Activated gamma-delta T cell treated with Interleukin-2 at 50 U/mL for 16 hours (primary cell): ENCODE data around the gene OXLD1.
"Not testable (repeated sequence)": the region's sequence is repeated elsewhere in the genome, so short reads cannot be mapped to it uniquely, and the experiment has no call there.

ENCODE experiments used
- DNase-seq: peaks from one replicate; pipeline ENCODE4 v3.0.0-alpha.2; 2020

The OXLD1 gene

DNA sequence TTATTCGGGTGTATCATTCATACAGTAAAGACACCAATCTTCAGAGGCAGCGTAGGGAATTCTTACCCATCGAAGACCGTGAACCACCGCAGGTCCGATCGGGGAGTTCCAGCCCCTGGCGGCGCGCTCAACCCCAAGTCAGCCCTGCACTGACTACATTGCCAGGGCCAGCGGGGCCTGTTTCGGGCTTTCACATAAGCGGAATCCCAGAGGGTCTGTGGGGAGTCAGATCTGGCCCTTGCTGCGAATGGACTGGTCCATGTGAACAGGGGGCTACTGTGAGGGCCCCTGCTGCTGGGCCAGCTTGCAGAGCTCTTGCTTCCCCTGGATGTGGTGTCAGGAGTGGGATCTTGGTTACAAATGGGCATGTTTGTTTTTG lies 17.7 kb downstream of the OXLD1 start:
- no peak for DNase-seq

DNA sequence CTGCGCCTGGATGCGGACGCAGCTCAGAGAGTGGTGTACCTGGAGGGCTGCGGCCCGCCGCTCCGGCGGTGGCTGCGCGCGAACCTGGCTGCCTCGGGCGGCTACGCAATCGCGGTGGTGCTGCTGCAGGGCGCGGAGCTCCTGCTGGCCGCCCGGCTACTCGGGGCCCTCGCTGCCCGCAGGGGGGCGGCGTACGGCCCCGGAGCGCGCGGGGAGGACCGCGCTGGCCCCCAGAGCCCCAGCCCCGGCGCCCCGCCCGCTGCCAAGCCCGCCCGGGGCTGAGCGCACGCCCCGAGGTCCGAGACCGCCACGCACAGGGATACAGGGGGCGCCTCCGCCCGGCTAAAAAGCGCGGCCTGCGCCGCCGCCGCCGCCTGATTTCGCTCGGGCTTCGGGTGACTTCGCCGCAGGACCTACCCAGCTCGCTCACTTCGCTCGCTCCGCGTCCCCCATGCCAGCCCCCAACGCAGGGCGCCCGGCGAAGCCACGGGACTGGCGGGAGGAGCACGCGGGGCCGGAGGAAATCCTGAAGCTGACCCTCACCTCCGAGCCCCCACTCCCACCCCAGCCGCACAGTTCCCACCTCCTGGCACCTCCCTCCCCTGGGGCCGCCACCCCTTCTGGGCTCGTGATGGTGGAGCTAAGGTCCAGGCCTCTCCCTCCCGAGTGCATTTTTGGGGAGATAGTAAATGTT lies 18.2 kb downstream of the OXLD1 start:
- no peak for DNase-seq

DNA sequence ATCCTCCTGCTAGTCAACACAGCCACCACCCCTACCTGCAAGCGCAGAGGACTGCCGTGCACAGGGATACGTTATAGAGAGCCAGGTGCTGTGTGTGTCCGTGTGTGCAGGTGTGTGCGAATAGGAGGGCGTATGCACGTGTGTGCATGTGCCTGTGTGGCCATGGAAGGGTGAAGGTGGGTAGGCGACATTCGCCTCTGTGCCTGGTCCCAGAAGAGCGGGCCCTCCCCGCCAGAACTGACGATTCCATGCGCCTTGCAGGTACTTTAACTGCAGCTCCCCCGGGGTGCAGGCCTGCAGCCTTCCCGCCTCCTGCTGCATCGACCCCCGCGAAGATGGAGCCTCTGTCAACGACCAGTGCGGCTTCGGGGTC lies 18.8 kb downstream of the OXLD1 start:
- no peak for DNase-seq

DNA sequence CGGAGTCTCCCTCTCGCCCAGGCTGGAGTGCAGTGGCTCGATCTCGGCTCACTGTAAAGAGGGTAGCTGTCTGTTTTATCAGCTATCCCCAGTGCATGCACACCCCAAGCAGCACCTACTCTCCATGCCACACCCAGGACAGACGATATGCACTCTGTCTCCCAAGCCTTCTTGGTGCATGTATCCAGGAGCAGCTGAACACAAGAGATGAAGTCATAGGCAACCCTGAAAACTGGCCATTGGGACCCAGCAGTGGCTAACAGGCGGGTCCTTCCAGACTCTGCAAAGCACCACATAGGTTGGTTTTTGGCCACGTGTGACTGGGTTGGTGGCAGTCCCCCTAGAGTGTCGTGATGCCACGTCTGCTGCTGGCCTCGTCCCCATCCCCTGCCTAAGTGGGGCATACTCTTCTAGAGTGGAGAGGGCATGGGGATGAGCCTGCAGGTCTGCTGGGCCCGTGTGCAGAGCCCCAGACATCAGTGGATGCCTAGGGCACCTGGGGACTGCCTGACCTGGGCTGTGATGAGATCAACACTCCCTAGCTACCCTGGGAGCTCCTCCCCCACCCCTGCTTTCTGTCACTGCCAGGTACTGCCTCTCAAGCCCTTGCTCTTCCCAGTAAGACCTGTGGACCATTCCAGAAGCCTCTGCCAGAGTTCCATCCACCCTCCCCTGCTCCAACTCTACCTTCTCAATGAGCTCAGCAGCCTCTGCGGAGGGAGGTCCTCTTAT lies 19.4 kb downstream of the OXLD1 start:
- DNase-seq = no peak

DNA sequence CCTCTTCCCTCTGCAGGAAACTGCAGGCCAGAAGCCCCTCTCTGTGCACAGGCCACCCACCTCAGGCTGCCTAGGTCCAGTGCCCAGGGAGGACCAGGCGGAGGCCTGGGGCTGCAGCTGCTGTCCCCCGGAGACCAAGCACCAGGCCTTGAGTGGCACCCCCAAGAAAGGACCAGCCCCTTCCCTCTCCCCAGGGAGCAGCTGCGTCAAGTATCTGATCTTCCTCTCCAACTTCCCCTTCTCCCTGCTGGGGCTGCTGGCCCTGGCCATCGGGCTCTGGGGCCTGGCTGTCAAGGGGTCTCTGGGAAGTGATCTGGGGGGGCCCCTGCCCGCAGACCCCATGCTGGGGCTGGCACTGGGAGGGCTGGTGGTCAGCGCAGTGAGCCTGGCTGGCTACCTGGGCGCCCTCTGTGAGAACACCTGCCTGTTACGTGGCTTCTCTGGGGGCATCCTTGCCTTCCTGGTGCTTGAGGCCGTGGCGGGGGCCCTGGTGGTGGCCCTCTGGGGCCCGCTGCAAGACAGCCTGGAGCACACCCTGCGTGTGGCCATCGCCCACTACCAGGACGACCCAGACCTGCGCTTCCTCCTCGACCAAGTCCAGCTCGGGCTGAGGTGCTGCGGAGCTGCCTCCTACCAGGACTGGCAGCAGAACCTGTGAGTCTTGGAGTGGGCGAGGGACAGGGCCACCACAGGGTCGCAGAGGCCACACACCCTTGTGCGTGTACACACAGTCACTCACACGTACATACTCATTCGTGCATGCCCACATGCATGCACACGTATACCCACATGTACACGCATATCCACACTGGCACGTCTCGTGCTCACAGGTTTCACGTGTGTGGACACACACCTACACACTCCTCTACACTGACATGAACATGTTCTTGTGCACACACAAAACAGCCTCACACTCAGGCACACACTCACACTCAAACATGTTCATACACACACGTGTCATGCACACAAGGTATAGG lies 21.1 kb downstream of the OXLD1 start:
- no peak for DNase-seq

DNA sequence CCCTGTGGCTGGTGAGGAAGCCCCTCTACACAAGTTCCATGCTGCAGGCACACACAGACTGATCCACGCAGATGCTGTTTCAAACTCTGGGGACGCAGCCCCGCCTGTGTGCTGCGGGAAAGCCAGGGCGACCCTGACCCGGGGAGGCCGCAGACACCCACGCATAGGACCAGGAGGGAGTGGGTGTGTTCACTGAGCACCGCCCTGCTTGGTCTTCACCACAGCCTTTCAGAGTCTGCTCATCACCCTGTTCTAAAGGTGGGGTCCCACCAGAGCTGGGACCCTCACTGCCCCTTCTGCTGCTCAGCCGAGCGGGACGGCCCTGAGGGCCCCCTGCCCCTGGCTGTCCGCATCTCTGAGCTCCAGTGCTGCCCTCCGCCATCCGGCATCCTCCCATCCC lies 21.9 kb downstream of the OXLD1 start:
- no peak for DNase-seq

DNA sequence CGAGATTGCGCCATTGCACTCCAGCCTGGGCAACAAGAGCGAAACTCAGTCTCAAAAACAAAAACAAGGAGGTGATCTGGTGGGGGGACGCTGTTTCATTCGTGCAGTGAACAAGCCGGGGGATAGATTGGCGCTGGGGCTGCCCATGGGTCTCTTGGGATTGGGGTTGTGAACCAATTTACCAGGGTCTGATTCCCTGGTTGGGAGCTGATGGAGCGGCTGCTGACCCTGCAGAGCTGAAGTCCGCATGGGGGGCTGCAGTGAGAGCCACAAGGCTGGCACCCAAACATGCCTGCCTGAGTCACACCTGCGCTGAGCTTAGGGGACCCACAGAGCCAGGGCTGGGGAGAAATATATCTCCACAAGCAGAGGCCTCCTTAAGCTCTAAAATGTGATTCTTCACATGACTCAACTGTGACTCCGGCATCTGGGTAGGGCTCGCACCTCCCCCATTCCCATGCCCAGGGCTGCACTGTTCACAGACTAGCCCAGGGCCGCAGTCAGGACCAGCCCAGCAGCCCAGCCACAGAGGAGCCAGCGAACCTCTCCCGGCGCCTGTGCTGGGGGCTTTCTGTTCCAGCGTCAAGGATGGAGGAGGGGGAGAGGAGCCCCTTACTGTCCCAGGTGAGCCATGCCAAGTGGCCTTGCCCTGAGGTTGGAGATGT lies 24.4 kb downstream of the OXLD1 start:
- DNase-seq = no peak

DNA sequence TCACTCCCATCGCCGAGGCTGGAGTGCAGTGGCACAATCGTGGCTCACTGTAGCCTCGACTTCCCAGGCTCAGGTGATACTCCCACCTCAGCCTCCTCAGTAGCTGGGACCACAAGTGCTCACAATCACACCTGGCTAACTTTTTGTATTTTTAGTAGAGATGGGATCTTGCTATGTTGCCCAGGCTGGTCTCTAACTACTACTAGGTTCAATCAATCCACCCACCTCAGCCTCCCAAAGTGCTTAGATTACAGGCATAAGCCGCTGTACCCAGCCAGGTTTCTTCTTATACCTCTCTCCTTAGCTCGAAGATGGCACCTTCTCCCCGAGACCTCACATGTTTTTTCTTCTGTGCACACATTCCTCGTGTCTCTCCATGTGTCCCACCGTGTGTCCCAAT lies 26.4 kb downstream of the OXLD1 start:
- no peak for DNase-seq

DNA sequence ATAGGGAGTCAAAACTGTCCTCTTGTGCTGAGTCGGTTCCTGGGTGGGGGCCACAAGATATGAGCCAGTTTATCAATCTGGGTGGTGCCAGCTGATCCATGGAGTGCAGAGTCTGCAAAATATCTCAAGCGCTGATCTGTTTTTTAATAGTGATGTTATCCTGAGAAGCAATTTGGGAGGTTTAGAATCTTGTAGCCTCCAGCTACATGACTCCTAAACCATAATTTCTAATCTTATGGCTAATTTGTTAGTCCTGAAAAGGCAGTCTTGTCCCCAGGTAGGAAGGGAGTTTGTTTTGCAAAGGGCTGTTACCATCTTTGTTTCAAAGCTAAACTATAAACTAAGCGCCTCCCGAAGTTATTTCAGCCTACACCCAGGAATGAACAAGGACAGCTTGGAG lies 27.7 kb downstream of the OXLD1 start:
- no peak for DNase-seq

DNA sequence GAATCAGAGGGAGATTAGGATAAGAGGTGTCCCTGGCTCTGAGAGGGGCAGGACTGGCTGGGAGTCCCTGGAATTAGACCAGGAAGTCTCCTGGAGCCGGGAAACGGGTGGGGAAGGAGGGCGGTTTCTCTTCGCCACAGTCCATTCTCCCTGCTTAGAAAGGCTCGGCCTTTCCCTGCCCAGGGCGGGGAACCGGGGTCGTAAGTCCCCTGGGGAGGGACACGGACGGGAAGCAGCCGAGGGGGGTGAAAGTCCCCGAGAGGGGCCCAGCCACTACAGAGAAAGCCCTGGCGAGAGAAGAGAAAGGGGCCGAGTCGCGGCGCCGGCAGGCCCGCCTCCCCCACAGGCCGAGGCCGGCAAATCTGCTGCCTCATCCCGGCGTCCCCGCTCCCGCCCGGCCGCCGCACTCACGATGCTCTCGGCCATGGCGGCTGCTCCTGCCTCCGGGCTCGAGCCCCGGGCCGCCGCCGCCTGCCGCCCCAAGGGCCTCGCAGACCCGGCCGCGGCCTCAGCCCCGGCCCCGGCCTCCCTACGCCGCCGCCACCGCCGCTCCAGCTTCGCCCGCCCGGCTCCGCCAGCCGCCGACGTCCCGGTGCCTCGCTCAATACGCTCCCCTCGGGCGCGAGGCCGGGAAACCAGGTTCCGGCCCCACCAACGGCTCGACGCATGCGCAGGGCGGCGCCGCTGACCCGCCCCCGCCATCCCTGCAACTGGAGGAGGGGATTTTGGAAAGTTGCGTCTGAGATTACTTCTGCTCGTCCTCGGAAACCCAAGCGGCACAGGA lies 29.7 kb downstream of the OXLD1 start, which contains the start of the genes NPLOC4 and TSPAN10:
TSS of gene NPLOC4 (minus strand) at position 608 of the 784 bp plus-strand sequence. CDS start at position 426, 182 bp downstream.
TSS of gene TSPAN10 (plus strand) at position 692 of the 784 bp plus-strand sequence. CDS start 5,217 bp downstream, outside the sequence.
- peak; percentile 78 for DNase-seq

DNA sequence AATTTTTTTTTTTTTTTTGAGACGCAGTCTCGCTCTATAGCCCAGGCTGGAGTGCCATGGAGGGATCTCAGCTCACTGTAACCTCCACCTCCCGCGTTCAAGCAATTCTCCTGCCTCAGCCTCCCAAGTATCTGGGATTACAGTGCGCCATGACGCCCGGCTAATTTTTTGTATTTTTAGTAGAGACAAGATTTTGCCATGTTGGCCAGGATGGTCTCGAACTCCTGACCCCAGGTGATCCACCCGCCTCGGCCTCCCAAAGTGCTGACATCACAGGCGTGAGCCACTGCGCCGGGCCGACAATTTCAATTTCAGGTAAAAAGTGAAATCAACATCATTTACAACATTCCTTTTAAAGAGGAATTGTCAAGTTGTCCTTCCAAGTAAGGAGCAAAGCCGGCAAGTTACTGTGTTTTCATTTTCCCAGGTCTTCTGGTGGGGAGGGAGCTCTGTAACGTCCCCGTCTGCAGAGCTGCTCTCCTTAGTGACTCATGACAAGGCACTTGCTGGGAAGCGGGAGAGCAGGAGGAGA lies 30.4 kb downstream of the OXLD1 start:
- DNase-seq = no peak

DNA sequence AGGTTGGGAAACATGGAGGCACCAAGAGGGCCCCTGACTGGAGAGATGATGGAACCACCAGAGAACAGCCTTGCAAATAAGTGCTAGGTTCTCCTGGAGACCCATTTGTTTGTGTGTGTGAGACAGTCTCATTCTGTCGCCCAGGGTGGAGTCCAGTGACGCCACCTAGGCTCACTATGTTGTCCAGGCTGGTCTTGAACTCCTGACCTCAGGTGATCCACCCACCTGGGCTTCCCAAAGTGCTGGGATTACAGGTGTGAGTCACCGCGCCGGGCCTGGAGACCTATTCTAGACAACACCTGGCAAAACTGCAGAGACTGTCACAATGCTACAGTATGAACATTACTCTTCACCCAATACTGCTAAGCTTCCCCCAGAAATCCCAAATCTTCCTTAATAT lies 31.0 kb downstream of the OXLD1 start:
- no peak for DNase-seq

DNA sequence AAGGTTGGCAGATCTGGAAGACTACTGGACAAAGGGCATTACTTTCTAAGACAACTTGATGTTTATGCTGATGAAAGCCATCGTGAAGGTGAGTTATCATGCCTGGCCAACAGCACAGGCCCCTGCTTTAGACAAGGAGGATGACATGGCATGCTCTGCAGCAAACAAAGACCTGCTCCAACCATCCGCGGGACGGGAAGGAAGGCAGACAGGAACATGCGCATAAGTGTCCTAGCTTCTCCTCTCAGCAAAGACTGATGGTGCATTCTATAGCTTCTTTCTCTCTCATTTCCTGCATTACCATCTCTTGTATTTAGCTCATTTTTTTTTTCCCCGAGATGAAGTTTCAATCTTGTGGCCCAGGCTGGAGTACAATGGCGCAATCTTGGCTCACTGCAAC lies 34.9 kb downstream of the OXLD1 start:
- DNase-seq = no peak

DNA sequence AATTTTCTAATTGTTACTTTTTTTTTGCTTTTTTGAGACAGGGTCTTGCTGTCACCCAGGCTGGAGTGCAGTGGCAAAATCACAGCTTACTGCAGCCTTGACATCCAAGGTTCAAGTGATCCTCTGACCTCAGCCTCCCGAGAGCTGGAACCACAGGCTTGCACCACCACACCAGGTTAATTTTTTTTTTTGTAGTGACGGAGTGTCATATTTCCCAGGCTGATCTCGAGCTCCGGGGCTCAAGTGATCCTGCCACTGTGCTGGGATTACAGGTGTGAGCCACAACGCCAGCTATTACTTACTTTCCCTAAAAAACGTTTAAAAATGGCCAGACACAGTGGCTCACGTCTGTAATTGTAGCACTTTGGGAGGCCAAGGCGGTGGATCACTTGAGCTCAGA lies 36.1 kb downstream of the OXLD1 start:
- DNase-seq = no peak

DNA sequence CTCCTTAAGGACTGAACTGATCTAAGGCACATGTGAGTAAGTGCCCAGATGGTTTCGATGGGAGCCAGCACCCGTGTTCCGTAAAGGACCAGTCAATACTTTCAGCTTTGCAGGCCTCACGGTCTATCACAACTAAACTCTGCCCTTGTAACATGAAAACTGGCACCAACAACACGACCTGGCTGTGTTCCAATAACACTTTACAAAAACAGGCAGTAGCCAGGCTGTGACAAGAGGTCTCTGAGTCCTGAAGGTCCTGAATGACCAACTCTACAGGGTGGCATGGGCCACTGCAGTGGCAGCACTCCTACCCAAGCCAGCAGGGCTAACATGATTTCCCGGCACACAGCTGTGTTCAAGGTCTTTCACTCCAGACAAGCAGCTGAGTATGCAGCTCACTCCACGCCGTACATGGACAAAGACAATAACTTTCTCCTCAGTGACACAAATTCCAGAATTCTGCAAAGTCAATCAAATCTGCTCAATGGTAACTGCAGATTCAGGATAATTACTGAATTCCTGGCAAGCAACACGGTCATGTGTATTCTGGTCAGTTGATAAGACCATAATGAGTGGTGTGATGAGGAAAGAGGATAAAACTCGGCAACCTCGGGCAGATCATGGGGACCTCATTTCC lies 44.8 kb downstream of the OXLD1 start:
- no peak for DNase-seq

DNA sequence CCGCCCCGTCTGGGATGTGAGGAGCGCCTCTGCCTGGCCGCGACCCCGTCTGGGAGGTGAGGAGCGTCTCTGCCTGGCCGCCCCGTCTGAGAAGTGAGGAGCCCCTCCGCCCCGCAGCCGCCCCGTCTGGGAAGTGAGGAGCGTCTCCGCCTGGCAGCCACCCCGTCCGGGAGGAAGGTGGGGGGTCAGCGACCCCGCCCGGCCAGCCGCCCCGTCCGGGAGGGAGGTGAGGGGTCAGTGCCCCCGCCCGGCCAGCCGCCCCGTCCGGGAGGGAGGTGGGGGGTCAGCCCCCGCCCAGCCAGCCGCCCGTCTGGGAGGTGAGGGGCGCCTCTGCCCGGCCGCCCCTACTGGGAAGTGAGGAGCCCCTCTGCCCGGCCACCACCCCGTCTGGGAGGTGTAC lies 48.1 kb downstream of the OXLD1 start:
- not testable (repeated sequence) for DNase-seq

DNA sequence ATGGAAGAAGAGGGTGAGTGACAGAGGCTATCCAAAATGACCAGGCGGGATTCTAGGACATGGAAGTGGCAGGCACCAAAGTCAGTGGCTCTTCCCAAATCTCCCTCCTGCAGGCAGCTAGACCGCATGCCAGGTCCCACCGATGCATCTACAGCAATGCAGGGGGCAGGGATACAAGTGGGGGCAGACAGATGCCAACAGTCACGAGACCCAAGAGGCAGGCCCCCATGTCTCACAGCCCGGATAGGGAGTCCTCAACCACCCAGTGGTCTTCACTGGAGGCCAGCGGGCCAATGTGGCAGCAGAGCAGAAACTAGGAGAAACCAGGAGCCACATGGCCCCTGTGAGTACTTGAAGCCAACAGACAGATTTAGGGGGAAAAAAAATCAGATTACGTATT lies 49.5 kb downstream of the OXLD1 start:
- no peak for DNase-seq

DNA sequence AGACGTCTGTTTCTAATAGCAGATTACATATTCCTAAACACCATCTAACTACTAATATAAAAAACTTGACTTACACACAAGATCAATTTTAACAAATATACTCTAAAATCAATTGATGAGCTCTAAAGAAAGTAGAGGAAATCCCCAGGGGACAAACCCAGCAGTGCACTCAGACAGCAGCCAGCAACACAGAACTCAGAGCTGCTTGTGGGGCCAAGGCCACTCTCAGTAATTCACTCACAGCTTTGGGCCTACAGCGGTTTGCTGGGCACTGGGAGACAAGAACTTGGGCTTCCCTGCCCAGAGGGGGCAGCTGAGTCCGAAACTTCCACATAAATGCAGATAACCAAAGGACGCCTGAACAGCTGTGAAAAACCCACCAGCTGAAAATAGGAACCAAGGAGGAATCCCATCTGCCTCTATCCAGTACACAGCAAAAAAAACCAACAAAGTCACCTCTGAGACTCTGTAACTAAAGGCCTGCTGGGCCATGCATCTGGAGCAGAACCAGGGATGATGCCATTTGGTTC lies 50.9 kb downstream of the OXLD1 start:
- DNase-seq = no peak
